NCI-H2196 treated with DMSO at 0.1 percent for 48 hours (cell line): ENCODE results near the gene MET.

Source experiments
- DNase-seq: peaks from one replicate; lab custom pipeline; 2025; ENCODE audit not compliant: unreplicated experiment; lab: John Stamatoyannopoulos, UW

Gene MET

GRCh38 chr7:116663744-116664143, 8.3 kb upstream of the MET start:
- DNase-seq: no peak

GRCh38 chr7:116665332-116665996, 6.5 kb upstream of the MET start:
- DNase-seq: no peak

- DNase-seq: no peak
Measured at GRCh38 chr7:116669769-116670168, 2.2 kb upstream of the MET start.

DNA sequence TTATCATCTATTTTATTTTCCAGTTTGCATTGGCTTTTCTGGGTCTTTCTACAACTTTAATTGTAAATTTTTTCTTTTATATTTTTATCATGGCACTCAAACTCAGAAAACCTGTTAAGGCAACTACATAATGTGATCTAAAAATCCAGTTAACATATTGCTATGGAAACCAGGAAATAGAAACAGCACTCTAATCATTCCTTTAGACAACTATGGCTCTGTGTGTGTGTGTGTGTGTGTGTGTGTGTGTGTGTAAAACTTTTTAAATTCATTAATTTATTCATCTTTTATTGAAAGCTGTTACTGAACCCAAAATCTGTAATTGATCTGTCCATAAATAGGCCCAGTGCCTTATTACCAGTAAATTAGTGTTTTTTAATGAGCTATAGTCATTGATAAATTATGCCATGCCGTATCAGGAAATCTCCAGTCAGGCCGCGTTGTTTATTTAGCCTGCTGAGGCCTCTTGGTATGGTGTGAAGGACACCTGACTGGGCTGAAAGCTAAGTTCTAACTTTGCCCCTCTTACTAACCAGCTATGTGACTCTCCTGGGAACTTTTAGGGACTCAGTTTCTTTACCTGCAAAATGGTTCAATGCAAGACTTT, 1.5 kb upstream of the MET start:
- DNase-seq: no peak

DNA sequence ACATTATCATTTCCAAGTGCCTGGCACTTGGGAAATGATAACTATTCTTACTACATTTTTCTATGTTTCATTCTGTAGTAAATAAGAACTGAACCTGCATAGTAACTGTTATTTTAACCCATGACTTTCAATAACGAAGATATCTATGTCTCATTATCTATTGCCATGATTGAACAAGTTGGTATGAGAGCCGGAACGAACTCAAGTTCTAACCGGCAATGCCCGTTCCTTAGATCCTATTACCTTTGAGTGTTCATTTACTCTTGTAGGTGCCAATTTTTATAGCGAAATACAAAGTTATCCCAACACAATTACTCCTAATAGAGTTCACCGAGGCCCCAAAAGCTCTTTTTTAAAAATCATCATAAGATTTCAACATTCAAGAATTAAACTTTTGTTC, 885 bp upstream of the MET start:
- DNase-seq: no peak

GRCh38 chr7:116672596-116673456, 830 bp downstream of the MET start:
- DNase-seq: no peak

DNA sequence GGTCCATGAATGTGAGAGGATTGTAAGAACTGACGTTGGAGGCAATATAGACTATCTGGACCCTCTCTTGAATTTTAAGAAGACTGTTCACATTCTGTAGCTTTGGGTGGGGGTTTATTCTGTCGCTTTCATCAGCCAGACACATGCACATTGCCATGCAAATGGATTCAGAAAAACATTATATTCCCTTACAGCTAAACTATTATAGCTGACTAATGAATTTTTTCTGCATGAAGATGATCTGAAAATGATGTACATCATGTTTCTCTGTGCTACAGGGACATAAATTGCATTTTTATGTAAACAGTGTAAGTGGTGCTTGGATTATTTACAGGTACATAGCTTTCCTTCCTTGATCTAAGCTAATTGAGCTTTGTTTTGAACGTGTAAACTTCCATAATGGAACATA, 1.5 kb downstream of the MET start:
- no peak for DNase-seq

DNA sequence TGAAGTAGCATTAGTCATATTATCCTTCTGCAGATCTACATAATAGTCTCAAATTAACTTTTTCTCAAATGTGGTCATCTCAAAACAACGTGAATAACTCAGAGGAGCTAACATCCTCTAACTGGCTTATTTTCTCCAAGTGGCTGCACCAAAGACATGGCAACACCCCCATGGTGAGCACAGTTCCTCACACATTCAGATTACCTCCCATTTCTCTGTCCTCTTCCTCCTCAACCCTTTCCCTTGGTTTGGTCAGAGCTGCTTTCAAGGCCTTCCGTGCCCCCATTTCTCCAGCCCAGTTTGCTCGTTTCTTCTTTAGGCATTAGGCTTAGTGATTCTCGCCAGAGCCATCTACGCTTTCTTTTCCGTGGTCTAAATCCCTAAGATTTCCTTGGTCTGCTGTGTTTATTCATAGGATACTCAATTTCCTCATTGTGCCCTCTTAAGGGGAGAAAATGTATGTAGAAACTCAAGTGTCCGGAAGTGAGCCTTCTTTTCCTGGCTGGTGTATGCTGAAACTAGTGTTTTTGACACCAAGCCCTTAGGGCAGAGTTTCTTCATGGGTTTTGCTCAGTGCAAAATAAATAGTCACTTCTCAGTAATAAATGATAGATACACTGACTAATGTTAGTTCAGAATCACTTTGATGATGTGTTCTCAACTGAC, 2.6 kb downstream of the MET start:
- DNase-seq: no peak

DNA sequence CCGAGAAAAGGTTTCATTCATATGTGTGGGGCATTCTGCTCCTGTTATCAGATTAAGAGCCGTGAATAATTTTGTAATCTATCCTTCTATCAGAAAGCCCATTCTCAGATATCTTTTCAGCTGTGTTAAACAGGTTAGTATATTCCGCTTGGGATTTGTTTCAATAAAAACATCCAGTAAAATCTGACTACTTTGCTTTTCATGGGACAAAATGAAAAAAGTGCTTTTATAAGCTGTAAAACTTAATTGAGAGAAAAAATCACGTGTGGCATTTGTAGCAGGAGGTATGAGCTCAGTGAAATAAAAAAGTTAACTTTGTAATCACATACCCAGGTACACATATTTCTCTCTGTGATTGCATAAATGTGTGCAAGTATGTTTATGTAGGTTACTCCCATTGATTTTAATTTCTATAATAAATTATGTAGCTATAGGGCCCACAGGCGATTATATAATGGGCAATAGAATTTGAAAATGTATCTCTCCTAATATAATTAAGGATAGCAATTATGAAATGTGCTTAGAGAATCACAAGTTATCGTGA, 3.9 kb downstream of the MET start:
- DNase-seq: no peak

GRCh38 chr7:116678780-116679179, 6.8 kb downstream of the MET start:
- DNase-seq: no peak

GRCh38 chr7:116679500-116679899, 7.5 kb downstream of the MET start:
- DNase-seq: no peak

DNA sequence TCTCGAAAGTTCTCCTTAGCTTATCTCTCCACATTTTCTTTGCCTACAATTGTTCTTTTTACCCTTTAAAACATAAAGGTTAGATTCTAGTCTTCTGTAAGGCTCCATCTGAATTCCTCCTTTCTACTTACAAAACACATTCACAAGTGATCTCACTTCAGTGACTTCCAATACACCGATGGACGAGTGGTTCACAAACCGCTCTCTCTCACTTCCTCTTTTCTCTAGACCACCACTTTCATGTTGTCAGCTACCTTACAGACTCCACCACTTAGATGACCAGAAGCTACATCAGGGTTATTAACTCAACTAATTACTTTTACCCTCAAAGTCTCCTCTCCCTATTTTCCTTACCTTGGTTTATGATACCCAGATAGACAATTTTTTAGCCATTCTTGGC, 11.8 kb downstream of the MET start:
- DNase-seq: no peak

DNA sequence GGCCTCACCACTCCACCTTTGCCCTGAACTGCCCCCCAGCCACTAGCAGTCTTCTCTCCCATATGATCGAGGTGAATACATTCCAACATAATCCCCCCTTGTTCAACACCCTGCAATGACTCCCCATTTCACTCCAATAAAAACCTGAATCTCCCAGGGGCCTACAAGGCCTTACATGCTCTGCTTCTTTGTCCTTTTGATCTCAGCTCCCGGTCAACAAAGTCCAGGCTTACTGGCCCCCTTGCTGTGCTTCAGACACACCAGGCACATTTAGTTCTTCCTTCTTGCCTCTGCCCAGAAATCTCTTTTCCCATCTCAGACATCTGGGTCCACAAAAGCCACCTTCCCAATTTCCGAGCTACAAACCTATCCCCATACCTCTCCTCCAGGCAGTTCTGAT, 14.0 kb downstream of the MET start:
- no peak for DNase-seq

GRCh38 chr7:116686812-116687419, 14.9 kb downstream of the MET start:
- DNase-seq: no peak

- DNase-seq: no peak
Measured at GRCh38 chr7:116687801-116688201, 15.8 kb downstream of the MET start.

DNA sequence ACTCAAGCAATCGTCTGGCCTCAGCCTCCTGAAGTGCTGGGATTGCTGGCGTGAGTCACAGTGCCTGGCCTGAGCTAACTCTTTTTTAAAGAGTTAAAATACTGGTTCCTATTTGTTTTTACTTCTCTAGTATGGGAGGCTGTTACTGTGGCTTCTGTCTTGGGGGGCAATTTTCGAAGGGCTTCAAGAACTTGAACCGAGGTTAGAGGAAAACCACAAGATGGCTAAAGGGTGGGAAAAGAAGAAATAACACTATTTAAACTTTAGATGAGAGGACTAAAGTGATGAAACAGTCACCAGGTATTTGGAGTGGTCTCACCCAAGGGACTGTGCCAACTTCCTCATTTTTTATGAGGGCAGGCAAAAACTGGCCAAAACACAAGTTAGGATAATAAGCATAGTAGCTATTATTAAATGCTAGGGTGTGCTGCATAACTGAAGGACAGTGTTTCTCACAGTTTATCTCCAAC, 17.8 kb downstream of the MET start:
- DNase-seq: no peak

DNA sequence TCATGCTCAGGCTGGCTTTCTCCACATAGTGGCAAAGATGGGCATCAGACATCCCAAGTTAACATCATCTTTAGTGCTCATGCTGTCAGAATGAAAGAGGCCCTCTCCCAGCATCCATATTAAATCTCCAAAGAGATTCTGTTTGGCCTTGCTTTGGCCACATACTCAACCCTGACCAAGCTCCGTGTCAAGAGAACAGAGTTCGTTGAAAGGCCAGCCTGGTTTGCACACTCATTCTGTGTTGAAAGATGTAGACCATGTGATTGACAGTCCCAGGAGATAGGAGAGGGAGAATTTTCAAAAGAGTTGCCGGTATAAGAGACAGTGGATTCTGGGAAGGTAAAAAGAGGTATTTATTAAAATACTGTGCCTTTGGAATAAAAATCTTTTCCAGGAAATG, 19.7 kb downstream of the MET start:
- no peak for DNase-seq

DNA sequence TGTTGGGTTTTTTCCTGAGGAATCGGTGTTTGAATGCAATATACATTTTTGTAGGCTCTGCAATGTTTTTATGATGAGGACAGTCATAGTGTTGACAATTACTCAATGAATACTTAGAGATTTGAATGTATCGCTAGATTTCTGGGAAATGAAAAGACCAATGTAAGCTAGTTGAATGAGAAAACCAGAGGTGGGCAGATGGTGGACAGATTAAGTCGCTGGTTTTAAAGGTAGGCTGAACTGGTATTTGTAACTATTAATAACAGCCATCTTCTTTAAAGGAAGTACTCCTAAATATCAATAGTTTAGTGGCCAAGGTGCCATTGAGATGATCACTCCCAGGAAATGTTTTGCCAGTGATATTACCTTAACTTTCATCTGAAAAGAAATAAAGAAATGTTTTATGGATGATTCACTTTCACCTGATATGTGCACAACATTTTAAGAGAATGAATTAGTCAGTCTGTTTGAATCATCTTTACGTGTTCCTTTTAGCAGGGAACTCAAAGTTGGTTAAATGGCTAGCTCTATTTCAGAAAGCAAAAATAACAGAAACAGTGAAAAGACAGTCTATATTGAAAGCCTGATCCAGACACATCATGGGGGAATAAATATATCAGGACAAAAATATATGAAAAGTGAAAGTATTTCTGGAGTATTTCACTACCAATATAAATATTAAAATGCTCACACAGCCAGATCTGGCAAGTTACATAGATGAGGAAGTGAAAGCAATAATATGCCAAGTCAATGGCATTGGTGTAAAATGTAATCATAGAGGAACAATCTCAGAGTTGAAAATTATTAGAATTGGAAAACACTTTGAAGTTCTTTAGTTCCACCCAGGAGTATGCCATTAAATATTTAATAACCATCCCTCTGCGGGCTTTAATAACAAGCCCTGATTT, 20.7 kb downstream of the MET start:
- no peak for DNase-seq

GRCh38 chr7:116696707-116697106, 24.7 kb downstream of the MET start:
- no peak for DNase-seq

DNA sequence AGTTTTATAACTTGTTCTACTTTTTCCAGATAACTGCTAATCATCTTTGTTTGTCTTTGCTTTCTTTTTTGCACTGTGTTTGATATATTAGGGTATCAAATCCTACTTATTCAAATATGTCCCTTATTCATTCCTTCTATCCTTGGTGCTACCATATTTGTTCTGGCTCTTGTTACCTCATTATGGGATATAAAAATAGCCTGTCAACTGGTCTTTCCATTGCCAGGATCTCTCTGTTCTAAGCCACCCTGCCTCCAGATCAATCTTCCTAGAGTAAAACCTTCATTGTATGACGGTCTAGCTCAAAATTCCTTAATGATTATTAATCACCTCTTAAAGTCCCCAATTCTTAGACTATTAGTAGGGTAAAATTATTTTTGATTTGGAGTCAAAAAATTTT, 25.2 kb downstream of the MET start:
- no peak for DNase-seq
